ENCODE data around the gene RTRAF.

RTRAF gene

DNA sequence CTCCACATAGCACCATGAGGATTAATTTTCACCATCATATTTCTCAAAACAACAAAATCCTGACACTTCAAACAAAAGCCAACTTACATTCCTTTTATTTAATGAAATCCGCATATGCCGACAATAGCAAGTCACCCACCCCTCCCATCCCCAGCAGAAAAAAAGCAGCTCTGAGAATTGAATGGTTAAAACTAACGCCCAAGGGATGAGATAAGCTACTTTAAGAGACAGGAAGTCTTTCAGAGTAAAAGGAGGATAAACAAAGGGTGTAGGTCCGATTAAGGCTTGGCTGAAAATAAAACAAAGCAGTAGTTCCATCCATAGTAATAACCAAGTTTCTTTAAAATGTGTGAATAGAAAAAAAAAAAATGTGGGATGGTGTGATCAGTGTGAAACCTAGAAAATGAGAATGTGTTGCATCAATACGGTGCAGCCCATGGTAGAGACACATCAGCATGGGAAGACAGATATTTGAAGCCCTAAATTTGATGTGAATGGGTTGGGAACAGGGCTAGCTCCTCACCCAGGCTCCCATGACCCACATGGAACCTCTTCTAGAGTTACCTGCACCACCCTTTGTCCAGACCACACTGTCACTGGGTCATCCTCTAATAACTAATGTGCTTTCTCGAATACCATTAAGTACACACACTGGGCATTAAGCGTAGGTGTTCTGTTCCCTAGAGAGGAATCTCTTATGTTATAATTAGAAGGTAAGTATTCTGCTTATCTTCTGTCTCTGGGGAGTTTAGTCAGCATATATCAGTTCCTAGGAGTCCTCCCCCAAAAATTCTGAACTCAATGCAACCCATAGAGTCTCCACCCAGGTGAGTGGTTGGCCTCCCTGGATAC, 31.7 kb downstream of the RTRAF start:
- DNase-seq (ENCODE audit: low spot score), result no peak

- no peak for DNase-seq (ENCODE audit: low spot score)
Observed at GRCh38 chr14:52021957-52022600, 32.7 kb downstream of the RTRAF start.

- DNase-seq (ENCODE audit: low spot score), result no peak
Observed at GRCh38 chr14:52023518-52023917, 34.2 kb downstream of the RTRAF start.

DNA sequence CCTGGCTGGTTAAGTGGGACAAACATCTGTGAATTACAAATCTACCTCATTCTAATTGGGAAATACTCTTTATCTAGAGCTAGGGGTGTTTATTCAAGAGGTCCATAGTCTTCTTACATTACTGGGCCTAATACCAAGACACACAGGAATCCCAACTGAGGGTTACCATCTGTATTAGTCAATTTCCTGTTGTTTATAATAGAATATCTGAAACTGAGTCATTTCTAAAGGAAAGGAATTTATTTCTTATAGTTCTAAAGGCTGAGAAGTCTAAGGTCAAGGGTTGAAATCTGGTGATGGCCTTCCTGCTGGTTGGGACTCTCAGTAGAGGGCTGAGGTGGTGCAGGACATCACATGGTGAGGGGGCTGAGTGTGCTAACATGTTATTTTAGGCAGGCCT, 36.0 kb downstream of the RTRAF start:
- DNase-seq (ENCODE audit: low spot score), result no peak

- DNase-seq (ENCODE audit: low spot score), result no peak
Observed at GRCh38 chr14:52026017-52026660, 36.8 kb downstream of the RTRAF start.

DNA sequence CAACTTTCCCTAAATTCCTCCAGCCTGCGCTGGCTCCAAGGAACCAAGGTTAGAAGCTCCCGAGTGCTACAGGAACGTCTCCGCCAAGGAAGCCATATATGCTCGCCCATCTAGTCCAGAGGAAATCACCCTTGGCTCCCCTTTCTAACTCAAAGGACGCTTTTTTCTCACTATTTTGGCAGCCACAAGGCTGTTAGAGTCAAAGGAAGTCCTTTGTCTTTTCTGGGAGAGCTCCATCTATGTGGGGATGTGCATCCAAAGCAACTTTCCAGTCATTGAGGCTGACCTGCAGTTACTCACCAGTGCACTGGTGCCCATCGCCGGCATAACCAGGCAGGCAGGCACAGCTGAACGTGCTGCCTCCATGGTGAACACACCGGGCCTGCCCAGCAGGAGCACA, 37.6 kb downstream of the RTRAF start:
- peak; percentile 88 for DNase-seq (ENCODE audit: low spot score)

GRCh38 chr14:52029881-52030280, 40.5 kb downstream of the RTRAF start:
- DNase-seq (ENCODE audit: low spot score), result no peak

DNA sequence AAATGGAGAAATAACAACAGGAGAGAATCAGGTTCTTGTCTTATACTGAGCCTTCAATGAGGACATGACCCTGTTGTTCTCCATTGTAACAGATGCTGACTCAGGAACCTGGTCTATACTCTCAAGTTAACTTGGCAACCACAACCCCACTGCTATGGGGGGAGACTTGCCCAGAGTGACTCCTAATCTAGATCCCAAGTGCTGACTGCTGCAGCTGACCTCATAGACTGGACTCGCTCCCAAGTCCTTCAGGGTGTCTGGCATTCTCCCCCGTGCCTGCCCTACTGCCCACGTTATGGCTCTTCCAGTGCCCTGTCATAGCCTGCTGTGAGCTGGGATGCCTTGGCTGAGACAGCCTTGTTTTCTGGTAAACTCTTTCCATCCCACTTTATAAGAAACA, 42.4 kb downstream of the RTRAF start:
- DNase-seq (ENCODE audit: low spot score), result no peak

DNA sequence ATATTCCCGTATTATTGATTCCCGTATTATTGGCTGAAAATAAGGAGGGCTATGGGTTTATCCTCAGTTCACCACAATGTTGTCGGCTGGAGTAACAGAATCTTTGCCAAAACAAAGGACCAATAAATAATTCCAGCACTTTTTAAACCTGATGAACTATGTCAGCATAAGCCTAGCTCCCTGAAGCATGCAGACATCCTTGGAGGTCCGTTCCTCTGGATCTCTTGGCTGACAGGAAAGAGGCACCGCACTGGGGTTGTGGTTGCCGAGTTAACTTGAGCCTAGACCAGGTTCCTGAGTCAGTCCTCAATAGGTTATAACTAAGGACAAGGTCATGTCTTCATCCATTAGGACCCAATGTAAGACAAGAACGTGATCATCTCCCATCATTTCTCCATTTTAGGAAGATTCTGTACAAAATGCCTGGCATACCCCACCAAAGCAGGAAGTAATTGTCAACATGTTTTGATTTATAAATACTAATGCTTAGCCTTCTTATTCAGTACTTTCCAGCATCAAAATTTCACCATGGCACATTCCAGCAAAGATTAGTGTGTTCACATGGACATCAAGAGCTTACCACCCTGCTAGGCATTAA, 43.0 kb downstream of the RTRAF start:
- DNase-seq (ENCODE audit: low spot score), result no peak

DNA sequence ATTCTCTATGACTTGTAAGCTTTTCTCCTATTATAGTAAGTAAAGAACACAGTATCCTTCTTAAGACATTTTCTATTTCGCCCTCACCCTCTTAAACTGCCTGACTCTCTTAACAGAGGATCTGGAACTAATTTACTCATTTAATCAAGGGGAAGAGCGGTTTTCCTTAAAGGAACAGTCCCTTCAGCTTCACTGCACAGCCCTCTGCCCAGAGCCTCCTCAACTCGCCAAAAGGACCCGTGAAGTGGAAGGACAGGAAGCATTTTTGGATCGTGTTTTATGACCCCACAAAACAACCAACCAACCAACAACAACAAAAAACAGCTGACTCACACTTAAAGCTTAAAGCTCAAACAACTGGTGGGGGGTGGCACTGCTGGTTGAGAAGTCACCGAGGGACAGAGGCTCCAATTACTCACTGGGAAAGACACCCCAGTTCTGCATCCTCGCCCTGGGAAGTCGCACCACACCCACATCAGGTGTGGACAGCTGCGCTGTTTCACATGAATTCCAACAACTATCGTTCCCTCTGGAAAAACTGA, 43.8 kb downstream of the RTRAF start:
- DNase-seq (ENCODE audit: low spot score), result no peak

- DNase-seq (ENCODE audit: low spot score), result no peak
Observed at GRCh38 chr14:52039124-52039815, 49.9 kb downstream of the RTRAF start.

DNA sequence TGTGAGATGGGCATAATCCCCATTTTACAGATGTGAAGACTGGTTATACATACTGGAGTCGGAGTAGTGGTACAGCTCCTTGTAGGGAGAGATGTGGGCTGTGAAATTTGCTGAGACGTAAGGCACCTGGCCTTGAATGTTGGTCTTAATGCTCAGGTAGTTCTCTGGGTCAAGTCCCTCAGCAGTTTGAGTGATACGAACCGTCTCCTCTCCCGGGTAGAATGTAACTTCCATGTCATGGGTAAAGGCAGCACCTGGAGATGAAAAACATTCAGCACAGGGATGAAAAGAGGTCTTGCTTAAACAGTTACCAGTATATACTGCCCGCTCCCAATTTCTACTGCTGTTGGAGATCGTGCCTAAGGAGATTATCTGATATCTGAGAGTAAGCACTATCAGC, 51.3 kb downstream of the RTRAF start:
- no peak for DNase-seq (ENCODE audit: low spot score)

- DNase-seq (ENCODE audit: low spot score), result no peak
Observed at GRCh38 chr14:52042371-52043289, 53.3 kb downstream of the RTRAF start.

- DNase-seq (ENCODE audit: low spot score), result no peak
Observed at GRCh38 chr14:52043690-52044089, 54.3 kb downstream of the RTRAF start.

DNA sequence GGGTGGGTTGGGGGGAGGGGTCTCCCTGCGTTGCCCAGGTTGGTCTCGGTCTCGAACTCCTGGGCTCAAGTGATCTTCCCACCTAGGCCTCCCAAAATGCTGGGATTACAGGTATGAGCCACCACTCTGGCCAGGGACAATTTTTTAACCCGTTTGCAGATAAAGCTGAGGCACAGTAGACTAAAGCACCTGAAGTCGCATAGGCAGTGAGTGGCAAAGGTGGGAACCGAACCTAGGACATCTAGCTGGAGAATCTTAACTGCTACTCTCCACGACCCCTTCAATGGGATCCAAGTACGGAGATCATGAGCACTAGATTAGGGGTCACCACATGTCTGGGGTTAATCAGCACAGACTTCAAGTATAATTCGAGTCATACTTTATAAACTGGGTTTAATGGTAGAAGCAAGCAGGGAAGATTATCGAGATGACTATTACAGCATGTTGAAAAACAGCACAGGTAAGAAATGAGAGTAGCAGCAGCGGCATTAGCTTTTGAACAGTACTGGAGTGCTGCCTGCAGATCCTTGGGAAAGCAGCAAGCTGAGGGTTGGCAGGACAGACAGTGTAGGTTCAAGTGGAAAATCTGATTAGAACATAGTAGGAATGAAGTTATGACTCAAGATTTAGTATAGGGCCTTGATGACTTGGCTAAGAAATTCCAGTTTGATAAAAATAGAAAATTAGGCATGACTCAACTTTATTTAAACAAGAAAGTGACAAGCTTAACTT, 55.6 kb downstream of the RTRAF start:
- no peak for DNase-seq (ENCODE audit: low spot score)

DNA sequence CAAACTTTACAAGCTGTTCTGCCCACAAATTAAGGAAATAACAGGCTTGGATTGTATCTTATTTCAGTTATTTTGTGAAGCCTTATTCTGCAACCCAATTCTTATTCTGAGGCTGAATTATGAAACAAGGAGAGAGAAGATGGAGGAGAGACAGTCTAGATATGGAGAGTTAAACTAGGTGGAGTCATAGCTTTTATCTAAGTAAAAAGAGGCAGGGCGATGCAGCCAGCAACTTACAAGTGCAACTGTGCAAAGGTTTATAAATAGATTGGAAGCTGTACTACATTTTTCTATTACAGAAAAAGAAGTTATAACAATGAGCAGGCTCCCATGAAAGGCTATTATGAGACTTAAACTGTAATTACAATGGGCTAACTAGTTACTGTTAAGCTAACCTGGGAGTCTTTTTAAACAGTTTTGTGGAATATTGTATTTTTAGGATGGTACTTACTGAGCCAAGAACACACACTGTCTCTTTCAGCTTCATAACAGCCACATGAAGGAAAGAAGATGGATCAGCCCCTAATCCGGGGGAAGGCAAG, 57.1 kb downstream of the RTRAF start:
- DNase-seq (ENCODE audit: low spot score), result no peak

DNA sequence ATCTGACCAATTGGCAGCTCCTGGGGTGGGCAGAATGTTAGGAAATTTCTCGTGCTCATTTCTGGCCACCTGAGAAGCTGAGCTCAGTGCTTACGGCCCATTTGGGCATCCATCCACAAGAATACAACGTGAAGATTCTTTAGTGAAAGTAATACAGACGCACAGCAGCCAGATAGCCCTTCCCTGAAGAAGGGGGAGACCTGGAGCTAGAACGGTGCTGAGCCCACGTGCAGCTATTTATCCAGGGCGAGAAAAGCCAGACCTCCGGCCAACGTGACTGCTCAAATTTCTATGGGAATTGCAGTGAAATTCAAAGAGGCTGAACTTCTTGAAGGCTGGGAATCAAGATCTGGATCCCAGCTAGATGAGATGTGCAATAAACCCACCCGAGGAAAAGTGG, 58.8 kb downstream of the RTRAF start:
- no peak for DNase-seq (ENCODE audit: low spot score)

- no peak for DNase-seq (ENCODE audit: low spot score)
Observed at GRCh38 chr14:52048641-52049204, 59.4 kb downstream of the RTRAF start.

- no peak for DNase-seq (ENCODE audit: low spot score)
Observed at GRCh38 chr14:52049271-52049670, 59.9 kb downstream of the RTRAF start.
